ENCODE measurements around the gene KRT14.
"Not testable (repeated sequence)": the region's sequence is repeated elsewhere in the genome, so short reads cannot be mapped to it uniquely, and the experiment has no call there.

Gene KRT14

GRCh38 chr17:41623184-41623861, 36.6 kb upstream of the KRT14 start:
- DNase-seq (ENCODE audit: low spot score) = not testable (repeated sequence)

DNA sequence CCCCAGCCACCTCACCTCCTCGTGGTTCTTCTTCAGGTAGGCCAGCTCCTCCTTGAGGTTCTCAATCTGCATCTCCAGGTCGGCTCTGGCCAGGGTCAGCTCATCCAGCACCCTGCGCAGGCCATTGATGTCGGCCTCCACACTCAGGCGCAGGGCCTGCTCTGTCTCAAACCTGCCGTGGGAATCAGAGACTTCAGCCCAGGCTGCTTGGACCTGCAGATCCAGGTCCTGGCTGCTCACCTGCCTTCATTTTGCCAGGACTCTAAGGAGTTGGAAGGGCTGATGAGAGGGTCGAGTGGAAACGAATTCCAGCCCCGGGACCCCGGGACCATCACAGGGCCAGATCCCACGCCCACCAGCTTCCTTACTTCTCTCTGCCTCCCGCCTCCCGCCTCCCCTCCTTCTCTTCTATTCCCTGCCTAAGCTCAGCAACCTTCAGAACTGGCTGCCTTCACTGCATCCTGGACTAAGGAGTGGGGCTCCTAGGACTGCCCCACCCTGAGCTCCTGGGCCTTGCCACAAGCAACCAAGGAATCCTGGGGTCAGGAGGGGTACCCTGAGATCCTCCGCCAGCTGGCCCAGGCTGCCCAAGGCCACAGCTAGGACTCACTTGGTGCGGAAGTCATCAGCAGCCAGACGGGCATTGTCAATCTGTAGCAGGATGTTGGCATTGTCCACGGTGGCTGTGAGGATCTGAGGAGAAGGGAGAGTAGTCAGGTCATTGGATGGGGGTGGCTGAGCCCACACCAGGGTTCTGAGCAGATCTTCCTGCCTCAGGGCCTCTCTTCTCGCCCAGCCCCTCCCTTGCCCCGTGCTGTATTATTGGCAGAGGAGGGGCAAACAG, 35.9 kb upstream of the KRT14 start:
- not testable (repeated sequence) for DNase-seq (ENCODE audit: low spot score)

DNA sequence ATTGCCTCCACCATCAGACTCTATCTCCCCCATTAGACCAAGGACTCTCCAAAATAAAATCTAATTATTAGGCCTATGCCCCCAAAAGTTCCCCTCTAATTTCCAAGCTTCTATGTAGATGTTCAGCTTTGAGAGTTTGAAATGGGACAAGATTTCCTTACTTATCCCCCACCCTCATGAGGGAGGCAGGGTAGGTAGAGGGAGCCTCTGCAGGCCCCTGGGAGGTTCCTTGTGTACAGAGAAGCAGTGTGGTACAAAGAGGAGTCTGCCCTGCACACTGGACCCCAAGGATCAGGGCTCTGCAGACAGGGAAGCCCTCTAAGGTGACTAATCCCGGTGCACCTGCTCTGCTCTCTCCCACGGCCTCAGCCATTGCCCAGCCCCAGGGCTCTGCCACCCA, 35.2 kb upstream of the KRT14 start:
- no peak for DNase-seq (ENCODE audit: low spot score)

GRCh38 chr17:41621435-41621817, 34.7 kb upstream of the KRT14 start:
- DNase-seq (ENCODE audit: low spot score) = not testable (repeated sequence)

GRCh38 chr17:41620583-41621434, 34.1 kb upstream of the KRT14 start:
- no peak for DNase-seq (ENCODE audit: low spot score)

- not testable (repeated sequence) for DNase-seq (ENCODE audit: low spot score)
These were observed 33.4 kb upstream of the KRT14 start for GRCh38 chr17:41619927-41620582.

DNA sequence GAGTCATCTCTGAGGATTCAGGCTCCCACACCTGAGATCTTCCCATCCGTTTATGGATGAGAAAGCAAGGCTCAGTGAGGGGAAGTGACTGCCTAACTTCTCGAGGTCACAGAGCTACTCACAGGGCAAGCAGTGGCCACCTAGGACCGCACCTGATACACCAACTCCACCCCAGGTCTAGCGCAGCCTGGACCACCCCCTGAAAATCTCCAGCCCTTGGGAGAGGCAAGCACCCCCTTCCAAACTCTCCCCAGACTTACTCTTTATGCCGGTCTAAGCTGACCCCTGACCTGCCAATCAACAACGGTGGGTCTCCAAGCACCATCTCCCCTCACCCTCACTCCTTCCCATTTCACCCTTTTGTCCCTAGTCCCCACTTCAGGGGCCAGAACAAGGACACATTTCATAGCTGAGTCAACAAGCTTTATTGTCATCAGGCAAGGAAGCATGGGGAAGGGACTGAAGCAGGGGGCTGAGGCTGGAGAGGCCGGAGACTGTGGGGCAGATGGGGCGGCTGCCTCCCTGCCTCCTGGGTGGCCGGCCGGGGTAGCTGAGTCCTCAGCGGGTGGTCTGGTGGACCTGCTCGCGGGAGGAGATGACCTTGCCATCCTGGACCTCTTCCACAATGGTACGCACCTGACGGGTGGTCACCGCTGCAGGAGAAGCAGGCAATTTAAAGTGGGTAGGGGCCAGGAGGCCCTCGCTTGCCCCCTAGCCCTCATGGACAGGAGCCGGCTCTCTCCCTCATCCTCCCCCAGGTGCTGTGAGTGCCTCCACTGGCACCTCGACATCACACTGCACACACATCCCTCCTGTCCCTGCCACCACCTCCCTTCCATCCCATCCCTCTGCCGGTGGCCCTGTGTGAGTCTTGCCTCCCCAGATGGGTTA, 32.6 kb upstream of the KRT14 start:
- DNase-seq (ENCODE audit: low spot score) = no peak

DNA sequence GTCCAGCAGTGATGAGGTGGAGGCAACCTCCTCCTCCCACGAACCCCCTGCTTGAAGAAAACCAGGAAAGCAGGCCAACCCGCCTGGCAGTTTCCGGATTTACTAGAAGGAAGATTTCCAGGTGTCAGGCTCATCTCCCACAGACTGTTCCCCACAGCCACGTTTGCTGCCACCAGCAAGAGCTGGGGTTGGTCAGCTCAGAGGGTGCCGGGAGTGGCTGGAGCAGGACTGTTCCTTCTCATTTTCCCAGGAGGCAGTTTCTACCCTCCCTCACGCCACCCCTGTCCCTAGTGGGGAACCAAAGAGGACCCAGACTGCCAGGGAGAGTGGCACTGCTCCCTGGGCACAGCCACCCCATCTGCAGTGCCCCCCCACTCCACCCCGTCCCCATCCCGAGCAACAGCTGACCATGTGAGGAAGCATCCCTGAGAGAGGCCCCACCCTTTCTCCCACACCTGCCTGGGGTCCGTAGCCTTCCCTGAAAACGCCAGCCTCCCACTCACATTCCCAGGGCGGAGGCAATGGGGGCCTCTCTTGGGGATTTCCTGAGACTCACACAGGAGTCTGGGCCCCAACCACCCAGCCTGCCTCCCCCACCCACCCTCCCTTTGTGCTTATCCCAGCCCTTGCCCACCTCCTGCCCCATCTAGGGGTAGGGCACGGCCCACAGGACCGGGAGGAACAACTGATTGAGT, 31.8 kb upstream of the KRT14 start:
- DNase-seq (ENCODE audit: low spot score) = no peak

- DNase-seq (ENCODE audit: low spot score) = no peak
These were observed 31.0 kb upstream of the KRT14 start for GRCh38 chr17:41617698-41618097.

DNA sequence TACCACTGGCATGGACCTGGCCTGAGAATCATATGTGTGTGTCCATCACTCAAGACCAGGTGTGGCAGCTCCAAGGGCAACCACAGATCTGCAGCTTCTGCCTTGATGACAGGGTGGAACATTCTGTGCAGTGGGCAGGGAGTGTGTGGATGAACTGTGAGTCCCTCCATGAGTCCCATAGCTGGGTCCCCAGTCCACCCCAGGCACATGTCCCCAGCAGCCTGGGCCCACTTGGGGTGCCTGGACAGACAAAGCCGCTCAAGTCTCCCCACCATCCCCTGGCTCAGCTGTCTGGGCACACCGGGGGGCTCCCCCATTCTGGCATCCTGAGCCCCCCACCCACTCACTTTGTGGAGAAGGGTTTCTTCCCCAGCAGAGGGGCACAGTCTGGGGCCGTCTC, 30.4 kb upstream of the KRT14 start:
- no peak for DNase-seq (ENCODE audit: low spot score)

DNA sequence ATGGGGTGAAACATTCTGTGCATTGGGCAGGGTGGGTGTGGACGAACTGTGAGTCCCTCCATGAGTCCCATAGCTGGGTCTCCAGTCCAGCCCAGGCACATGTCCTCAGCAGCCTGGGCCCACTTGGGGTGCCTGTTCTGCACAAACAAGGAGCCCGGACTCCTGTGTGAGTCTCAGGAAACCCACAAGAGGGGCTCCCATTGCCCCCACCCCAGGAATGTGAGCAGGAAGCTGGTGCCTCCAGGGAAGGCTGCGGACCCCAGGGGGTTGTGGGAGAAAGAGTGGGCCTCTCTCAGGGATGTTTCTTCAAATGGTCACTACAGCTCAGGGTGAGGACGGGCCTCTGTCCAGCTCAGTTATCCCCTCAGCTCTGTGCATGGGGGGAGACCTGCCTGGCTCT, 29.8 kb upstream of the KRT14 start:
- not testable (repeated sequence) for DNase-seq (ENCODE audit: low spot score)

DNA sequence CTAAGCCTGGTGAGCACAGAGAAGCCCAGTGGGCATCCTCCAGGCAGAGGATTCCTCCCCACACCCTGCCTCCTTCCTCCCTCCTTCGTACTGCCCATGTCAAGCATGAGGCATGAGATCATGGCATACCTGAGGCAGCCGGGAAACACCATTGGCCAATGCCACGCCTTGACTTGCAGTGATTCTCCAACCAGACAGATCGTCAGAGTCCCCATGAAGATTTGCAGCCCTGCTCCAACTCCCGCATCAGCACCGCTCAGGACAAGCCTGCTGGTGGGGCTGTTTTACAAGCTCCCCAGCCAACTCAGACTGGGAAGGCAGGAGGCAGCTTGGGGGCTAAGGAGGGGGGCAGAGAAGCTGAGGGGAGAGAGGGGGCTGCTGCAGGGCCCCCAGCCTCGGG, 28.8 kb upstream of the KRT14 start:
- DNase-seq (ENCODE audit: low spot score) = no peak

DNA sequence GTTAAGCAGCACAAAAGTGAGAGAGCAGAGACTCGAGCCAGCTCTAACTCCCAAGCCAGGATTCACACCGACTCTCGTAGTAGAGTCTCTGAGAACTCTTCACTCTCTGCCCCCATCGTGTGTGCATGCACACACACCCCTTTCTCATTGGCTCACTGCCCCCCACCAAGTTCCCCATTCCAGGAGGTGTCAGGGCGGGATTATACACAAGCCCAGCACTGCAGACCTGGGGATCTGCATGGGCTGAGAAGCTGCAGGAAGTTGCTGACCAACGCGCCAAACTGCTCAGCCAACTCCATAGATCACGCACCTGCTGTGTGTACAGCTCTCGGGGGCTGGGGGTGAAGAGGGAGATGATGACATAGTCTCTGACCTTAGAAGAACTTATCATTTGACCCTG, 28.1 kb upstream of the KRT14 start:
- not testable (repeated sequence) for DNase-seq (ENCODE audit: low spot score)

GRCh38 chr17:41614098-41614497, 27.4 kb upstream of the KRT14 start:
- no peak for DNase-seq (ENCODE audit: low spot score)

GRCh38 chr17:41613277-41614082, 26.8 kb upstream of the KRT14 start:
- no peak for DNase-seq (ENCODE audit: low spot score)

DNA sequence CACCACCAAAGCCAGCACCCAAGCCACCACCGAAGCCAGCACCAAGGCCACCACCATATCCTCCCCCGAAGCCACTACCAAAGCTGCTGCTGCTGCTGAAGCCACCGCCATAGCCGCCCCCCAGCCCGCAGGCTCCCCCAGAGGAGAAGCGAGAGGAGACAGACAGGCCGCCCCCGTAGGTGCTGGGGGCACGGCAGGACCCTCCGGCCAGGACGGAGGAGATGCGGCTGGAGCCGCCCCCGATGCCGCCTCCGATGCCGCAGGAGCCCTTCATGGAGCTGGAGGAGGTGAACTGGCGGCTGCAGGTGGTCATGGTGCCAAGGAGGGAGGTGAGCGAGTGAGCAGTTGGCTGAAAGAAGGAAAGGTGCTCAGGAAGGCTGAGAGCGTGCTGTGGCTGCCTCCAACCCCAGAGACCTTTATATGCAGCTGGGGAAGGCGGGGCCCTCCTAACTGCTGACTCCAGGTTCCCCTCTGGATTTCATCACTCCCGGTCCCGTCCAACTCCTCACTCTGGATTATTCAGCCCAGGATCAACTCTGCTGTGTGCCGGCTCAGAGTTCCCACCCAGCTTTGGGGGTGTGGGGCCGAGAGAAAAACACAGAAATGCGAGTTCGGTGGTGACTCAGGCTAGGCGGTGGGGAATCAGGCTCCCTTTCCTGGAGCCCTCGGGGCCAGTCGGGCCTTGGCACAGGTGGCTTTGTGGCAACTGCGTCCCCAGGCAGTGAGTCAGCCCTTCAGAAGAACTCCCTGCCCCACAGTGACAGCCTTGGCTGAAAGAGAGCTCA, 25.9 kb upstream of the KRT14 start, which contains the start of gene KRT16:
TSS of gene KRT16 (minus strand) at position 392 of the 785 bp plus-strand sequence. CDS start at position 313, 79 bp downstream.
- DNase-seq (ENCODE audit: low spot score) = not testable (repeated sequence)

GRCh38 chr17:41610965-41611640, 24.4 kb upstream of the KRT14 start:
- DNase-seq (ENCODE audit: low spot score) = no peak

DNA sequence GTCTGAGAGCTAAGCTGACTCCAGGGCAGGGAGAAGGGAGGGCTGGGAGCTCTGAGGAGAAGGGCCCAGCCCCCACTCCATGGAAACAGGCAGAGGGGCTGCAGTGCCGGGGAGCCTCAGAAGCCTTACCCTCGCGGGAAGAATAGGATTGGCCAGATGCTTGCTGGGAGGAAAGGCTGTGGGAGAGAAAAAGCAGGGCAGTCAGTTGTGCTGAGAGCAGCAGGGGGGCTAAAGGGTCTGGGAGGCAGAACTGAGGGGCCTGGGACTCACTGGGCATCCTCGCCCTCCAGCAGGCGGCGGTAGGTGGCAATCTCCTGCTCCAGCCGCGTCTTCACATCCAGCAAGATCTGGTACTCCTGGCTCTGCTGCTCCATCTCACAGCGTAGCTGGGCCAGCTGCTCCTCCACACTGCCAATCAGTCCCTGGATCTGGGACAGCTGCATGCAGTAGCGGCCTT, 23.4 kb upstream of the KRT14 start:
- DNase-seq (ENCODE audit: low spot score) = not testable (repeated sequence)

All from activated CD4-positive, alpha-beta T cell treated with anti-CD3 and anti-CD28 coated beads, Interleukin-2, Interleukin-4, amounts not matched to agents 100 ng/mL and 50 ng/mL, durations not matched to agents 16 hours and 8 hours (primary cell).